ENCODE data around the gene TP53. TPM values are rescaled to one million over a fixed set of nuclear protein-coding genes. Genes with fewer than 3 reads are reported as not detected.

TP53 gene
- total RNA-seq, 1 donor from 2014 or later: 178 TPM

GRCh38 chr17:7623661-7624060, 63.6 kb downstream of the TP53 start:
- Mint-ChIP-seq H3K36me3 (ENCODE audit: low read depth) (peaks cover 5% of the 10 kb centered on the region), H3K9me3 (no peaks in the 10 kb centered on the region), H3K27me3 (peaks cover 1% of the 10 kb centered on the region), H3K4me1 (peaks cover 11% of the 10 kb centered on the region), H3K4me3 (no peak overlapping the region), H3K27ac (no peak overlapping the region)
- no peak for DNase-seq
- intact Hi-C loops (cut with micrococcal nuclease): no loop called here

GRCh38 chr17:7620835-7621234, 66.5 kb downstream of the TP53 start:
- no peak overlapping the region for H3K4me3 Mint-ChIP-seq
- peaks cover 1% of the 10 kb centered on the region for H3K36me3 Mint-ChIP-seq (ENCODE audit: low read depth)
- peaks cover 1% of the 10 kb centered on the region for H3K27me3 Mint-ChIP-seq
- H3K4me1 Mint-ChIP-seq: peaks cover 4% of the 10 kb centered on the region
- DNase-seq: no peak
- H3K27ac Mint-ChIP-seq: no peak overlapping the region
- intact Hi-C loops (cut with micrococcal nuclease): no loop called here
- H3K9me3 Mint-ChIP-seq: no peaks in the 10 kb centered on the region

GRCh38 chr17:7618608-7619007, 68.7 kb downstream of the TP53 start:
- Mint-ChIP-seq H3K4me3 (no peak overlapping the region), H3K27me3 (peaks cover 1% of the 10 kb centered on the region), H3K4me1 (peaks cover 12% of the 10 kb centered on the region), H3K9me3 (no peaks in the 10 kb centered on the region), H3K27ac (no peak overlapping the region), H3K36me3 (ENCODE audit: low read depth) (peaks cover 3% of the 10 kb centered on the region)
- intact Hi-C loops (cut with micrococcal nuclease): loop anchor here (5.0 kb wide), 1 partner anchor 34 kb away; the partner anchor contains the start of gene ATP1B2
- DNase-seq: no peak

Other genes starting within 250 kb of the TP53 start
- gene FGF11, start 248.0 kb downstream of the TP53 start, total RNA-seq: 9.4 and 9.5 TPM in 2 replicates
- 6.1 and 7.2 TPM in 2 replicates for gene CHRNB1, start 242.4 kb downstream of the TP53 start, total RNA-seq
- gene ZBTB4, start 207.9 kb downstream of the TP53 start, total RNA-seq: 16.0 and 16.1 TPM in 2 replicates
- not detected in 2 replicates for gene SLC35G6, start 206.0 kb downstream of the TP53 start, total RNA-seq
- 226 and 230 TPM in 2 replicates for gene POLR2A, start 203.1 kb downstream of the TP53 start, total RNA-seq
- 21.5 and 21.8 TPM in 2 replicates for gene TNFSF12, start 138.4 kb downstream of the TP53 start, total RNA-seq
- 2.4 and 3.5 TPM in 2 replicates for gene TNFSF13, start 128.7 kb downstream of the TP53 start, total RNA-seq
- 89.7 and 93.0 TPM in 2 replicates for gene SENP3, start 125.6 kb downstream of the TP53 start, total RNA-seq
- 3.2 and 3.5 TPM in 2 replicates for gene CD68, start 107.9 kb downstream of the TP53 start, total RNA-seq
- gene MPDU1, start 103.6 kb downstream of the TP53 start, total RNA-seq: 92.5 and 104 TPM in 2 replicates
- gene SOX15, start 97.4 kb downstream of the TP53 start, total RNA-seq: 0.43 TPM in 1 of 2 replicates, not detected in the other
- gene FXR2, start 72.6 kb downstream of the TP53 start, total RNA-seq: 62.6 and 64.4 TPM in 2 replicates
- gene SAT2, start 59.7 kb downstream of the TP53 start, total RNA-seq: 16.5 and 17.7 TPM in 2 replicates
- gene SHBG, start 57.4 kb downstream of the TP53 start, total RNA-seq: not detected in 2 replicates
- 0.14 and 0.37 TPM in 2 replicates for gene ATP1B2, start 36.6 kb downstream of the TP53 start, total RNA-seq
- 33.8 and 35.0 TPM in 2 replicates for gene WRAP53, start 987 bp upstream of the TP53 start, total RNA-seq
- gene EFNB3, start 17.7 kb upstream of the TP53 start, total RNA-seq: 0.05 TPM in 1 of 2 replicates, not detected in the other
- not detected in 2 replicates for gene DNAH2, start 30.3 kb upstream of the TP53 start, total RNA-seq
- 121 and 128 TPM in 2 replicates for gene KDM6B, start 146.7 kb upstream of the TP53 start, total RNA-seq
- 6.1 and 7.1 TPM in 2 replicates for gene TMEM88, start 167.6 kb upstream of the TP53 start, total RNA-seq
- gene NAA38, start 170.1 kb upstream of the TP53 start, total RNA-seq: 45.2 and 47.5 TPM in 2 replicates
- gene CYB5D1, start 170.5 kb upstream of the TP53 start, total RNA-seq: 12.7 and 14.0 TPM in 2 replicates
- 152 and 158 TPM in 2 replicates for gene CHD3, start 201.3 kb upstream of the TP53 start, total RNA-seq
- gene RNF227, start 228.8 kb upstream of the TP53 start, total RNA-seq: 6.2 and 6.5 TPM in 2 replicates
- 9.7 and 12.8 TPM in 2 replicates for gene KCNAB3, start 242.4 kb upstream of the TP53 start, total RNA-seq
- 150 and 159 TPM in 2 replicates for gene TRAPPC1, start 244.5 kb upstream of the TP53 start, total RNA-seq
- gene CNTROB, start 244.7 kb upstream of the TP53 start, total RNA-seq: 52.4 and 54.5 TPM in 2 replicates

Data from activated CD4-positive, alpha-beta T cell treated with anti-CD3 and anti-CD28 coated beads, Interleukin-2, amount 10 ng/mL, durations not matched to agents 24 days and 14 days (primary cell).